ENCODE data around the gene NOL8. TPM values are rescaled to one million over a fixed set of nuclear protein-coding genes. Genes with fewer than 3 reads are reported as not detected.

NOL8 gene
- polyA plus RNA-seq, 1 donor (not counting 4 experiments of a cell fraction or from before 2014, with no cell fraction given) = 28.9 TPM

DNA sequence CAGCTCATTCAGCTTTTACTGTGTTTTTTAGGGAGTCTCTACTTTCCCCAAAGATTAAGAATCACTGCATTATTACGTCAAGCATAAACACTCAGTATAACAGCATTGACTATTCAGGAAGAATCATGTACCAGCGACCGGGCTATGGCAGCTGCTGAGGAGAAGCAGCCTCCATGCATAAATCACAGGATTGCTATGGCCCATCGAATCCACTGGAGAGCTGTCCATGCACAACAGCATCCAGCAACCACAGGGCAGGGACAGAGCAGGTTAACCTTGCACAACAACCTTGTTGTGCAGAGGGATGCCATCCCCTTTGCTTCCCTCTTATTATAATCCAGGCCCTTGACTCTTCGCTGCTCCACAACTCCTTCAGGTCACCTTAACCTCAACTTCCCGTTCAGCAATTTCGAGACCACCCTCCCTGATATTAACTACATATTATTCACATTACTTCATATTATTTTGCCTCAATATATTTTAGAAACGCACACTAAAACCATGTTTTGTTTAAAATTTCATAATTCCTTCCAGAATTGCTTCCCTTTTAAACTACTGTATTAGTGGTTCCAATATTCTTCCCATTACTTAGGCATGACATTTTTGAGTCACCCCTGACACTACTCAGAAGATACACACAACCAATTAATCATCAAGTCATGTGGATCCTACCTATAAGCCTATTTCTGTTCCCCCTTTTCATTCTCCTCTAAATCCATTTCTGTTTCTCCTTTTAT is 32.6 kb downstream of the NOL8 start:
- peaks cover 3 to 24% of the 10 kb centered on the region in 2 experiments for H3K36me3 ChIP-seq (ENCODE audit: control insufficient read depth in 2 of 2, extremely low read depth in 1 of 2, insufficient read depth in 2 of 2, low read length in 2 of 2)
- H3K9ac ChIP-seq (ENCODE audit: control insufficient read depth, extremely low read depth, insufficient read depth, low read length) = peak overlapping the region; percentile 88
- peak overlapping the region; percentile 93 for H3K4me2 ChIP-seq (ENCODE audit: control insufficient read depth, extremely low read depth, insufficient read depth, low read depth, low read length)
- peak overlapping the region; percentile 67 to 78 (median 75) for H3K4me3 ChIP-seq (ENCODE audit: control insufficient read depth in 2 of 3, extremely low read depth in 1 of 3, insufficient read depth in 2 of 3, low read depth in 1 of 3, low read length in 3 of 3)
- H4K20me1 ChIP-seq (ENCODE audit: control insufficient read depth, extremely low read depth, insufficient read depth, low read length) = peaks cover 21% of the 10 kb centered on the region
- DNase-seq (ENCODE audit: low read depth, low spot score) = no peak
- peaks cover 40% of the 10 kb centered on the region for H3K4me1 ChIP-seq (ENCODE audit: control insufficient read depth, extremely low read depth, insufficient read depth, low read length)
- H3K27me3 ChIP-seq (ENCODE audit: control insufficient read depth, extremely low read depth, insufficient read depth, low read length) = no peaks in the 10 kb centered on the region
- dilution Hi-C loops (cut with MboI; ENCODE audit: extremely low pct_ligation_motif_present, low sequenced_read_pairs) = no loop called here
- TF ChIP-seq, protein P1, sequence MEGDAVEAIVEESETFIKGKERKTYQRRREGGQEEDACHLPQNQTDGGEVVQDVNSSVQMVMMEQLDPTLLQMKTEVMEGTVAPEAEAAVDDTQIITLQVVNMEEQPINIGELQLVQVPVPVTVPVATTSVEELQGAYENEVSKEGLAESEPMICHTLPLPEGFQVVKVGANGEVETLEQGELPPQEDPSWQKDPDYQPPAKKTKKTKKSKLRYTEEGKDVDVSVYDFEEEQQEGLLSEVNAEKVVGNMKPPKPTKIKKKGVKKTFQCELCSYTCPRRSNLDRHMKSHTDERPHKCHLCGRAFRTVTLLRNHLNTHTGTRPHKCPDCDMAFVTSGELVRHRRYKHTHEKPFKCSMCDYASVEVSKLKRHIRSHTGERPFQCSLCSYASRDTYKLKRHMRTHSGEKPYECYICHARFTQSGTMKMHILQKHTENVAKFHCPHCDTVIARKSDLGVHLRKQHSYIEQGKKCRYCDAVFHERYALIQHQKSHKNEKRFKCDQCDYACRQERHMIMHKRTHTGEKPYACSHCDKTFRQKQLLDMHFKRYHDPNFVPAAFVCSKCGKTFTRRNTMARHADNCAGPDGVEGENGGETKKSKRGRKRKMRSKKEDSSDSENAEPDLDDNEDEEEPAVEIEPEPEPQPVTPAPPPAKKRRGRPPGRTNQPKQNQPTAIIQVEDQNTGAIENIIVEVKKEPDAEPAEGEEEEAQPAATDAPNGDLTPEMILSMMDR (optimal IDR thresholded peaks at IDR 0.05 in 1 of 3, IDR thresholded peaks at IDR 0.05 in 1 of 3, conservative IDR thresholded peaks at IDR 0.05 in 1 of 3; ENCODE audit: extremely low read depth in 1 of 3, insufficient read depth in 2 of 3, low read length in 3 of 3) = no peak
- TF ChIP-seq EZH2 (IDR thresholded peaks at IDR 0.05; ENCODE audit: low read length) = no peak
- H3K9me3 ChIP-seq (ENCODE audit: control insufficient read depth, low read depth, low read length) = no peaks in the 10 kb centered on the region
- peaks cover 61% of the 10 kb centered on the region for H3K79me2 ChIP-seq (ENCODE audit: control insufficient read depth, insufficient read depth, low read length)
- no peak overlapping the region for H2AFZ ChIP-seq (ENCODE audit: control insufficient read depth, low read length)
- no peak for FAIRE-seq
- no peaks in the 10 kb centered on the region for H3K9me1 ChIP-seq (ENCODE audit: control insufficient read depth, extremely low read depth, insufficient read depth, low read length)
- peak overlapping the region; percentile 93 for H3K27ac ChIP-seq (ENCODE audit: control insufficient read depth, insufficient read depth, low read length)

DNA sequence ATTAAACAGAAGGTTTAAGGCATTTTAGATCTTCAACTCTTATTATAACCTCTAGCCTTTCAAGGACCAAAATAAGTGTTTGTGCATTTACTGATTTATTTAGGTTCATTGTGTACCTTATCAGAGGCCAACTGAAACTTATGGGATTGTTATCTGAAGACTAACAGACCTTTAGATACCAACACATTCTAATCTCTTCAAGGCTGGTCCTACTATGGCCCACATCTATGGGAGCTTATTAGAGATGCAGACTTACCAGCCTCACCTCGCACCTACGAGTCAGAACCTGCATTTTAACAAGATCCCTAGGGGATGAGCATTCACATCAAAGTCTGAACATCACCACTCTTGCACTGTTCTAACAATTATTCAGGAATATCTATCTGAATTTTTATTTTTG is 33.6 kb downstream of the NOL8 start:
- H3K27me3 ChIP-seq (ENCODE audit: control insufficient read depth, extremely low read depth, insufficient read depth, low read length) = no peaks in the 10 kb centered on the region
- peaks cover 67% of the 10 kb centered on the region for H3K79me2 ChIP-seq (ENCODE audit: control insufficient read depth, insufficient read depth, low read length)
- peak overlapping the region in 2 of 3 experiments; percentile 75 to 78 for H3K4me3 ChIP-seq (ENCODE audit: control insufficient read depth in 2 of 3, extremely low read depth in 1 of 3, insufficient read depth in 2 of 3, low read depth in 1 of 3, low read length in 3 of 3)
- no peaks in the 10 kb centered on the region for H3K9me3 ChIP-seq (ENCODE audit: control insufficient read depth, low read depth, low read length)
- no peak for FAIRE-seq
- peak overlapping the region; percentile 93 for H3K4me2 ChIP-seq (ENCODE audit: control insufficient read depth, extremely low read depth, insufficient read depth, low read depth, low read length)
- H3K9me1 ChIP-seq (ENCODE audit: control insufficient read depth, extremely low read depth, insufficient read depth, low read length) = no peaks in the 10 kb centered on the region
- peak overlapping the region; percentile 18 for H3K9ac ChIP-seq (ENCODE audit: control insufficient read depth, extremely low read depth, insufficient read depth, low read length)
- dilution Hi-C loops (cut with MboI; ENCODE audit: extremely low pct_ligation_motif_present, low sequenced_read_pairs) = no loop called here
- no peak for TF ChIP-seq EZH2 (IDR thresholded peaks at IDR 0.05; ENCODE audit: low read length)
- TF ChIP-seq, protein P1 (optimal IDR thresholded peaks at IDR 0.05 in 1 of 3, IDR thresholded peaks at IDR 0.05 in 1 of 3, conservative IDR thresholded peaks at IDR 0.05 in 1 of 3; ENCODE audit: extremely low read depth in 1 of 3, insufficient read depth in 2 of 3, low read length in 3 of 3) = no peak
- peaks cover 24% of the 10 kb centered on the region for H4K20me1 ChIP-seq (ENCODE audit: control insufficient read depth, extremely low read depth, insufficient read depth, low read length)
- no peak overlapping the region for H2AFZ ChIP-seq (ENCODE audit: control insufficient read depth, low read length)
- H3K27ac ChIP-seq (ENCODE audit: control insufficient read depth, insufficient read depth, low read length) = peak overlapping the region; percentile 93
- peaks cover 3 to 24% of the 10 kb centered on the region in 2 experiments for H3K36me3 ChIP-seq (ENCODE audit: control insufficient read depth in 2 of 2, extremely low read depth in 1 of 2, insufficient read depth in 2 of 2, low read length in 2 of 2)
- peaks cover 40% of the 10 kb centered on the region for H3K4me1 ChIP-seq (ENCODE audit: control insufficient read depth, extremely low read depth, insufficient read depth, low read length)
- no peak for DNase-seq (ENCODE audit: low read depth, low spot score)
